Activated CD8-positive, alpha-beta memory T cell treated with anti-CD3 and anti-CD28 coated beads for 4 hours (primary cell): Measurements from ENCODE around the gene CSRNP3.
"Not testable (repeated sequence)": the region's sequence is repeated elsewhere in the genome, so short reads cannot be mapped to it uniquely, and the experiment has no call there.

Source experiments
- DNase-seq, 2 donors: peaks; one replicate each; pipeline ENCODE4 v3.0.0-alpha.2; 2020; ENCODE audit warnings: low read depth in 2 of 2

Gene CSRNP3

DNA sequence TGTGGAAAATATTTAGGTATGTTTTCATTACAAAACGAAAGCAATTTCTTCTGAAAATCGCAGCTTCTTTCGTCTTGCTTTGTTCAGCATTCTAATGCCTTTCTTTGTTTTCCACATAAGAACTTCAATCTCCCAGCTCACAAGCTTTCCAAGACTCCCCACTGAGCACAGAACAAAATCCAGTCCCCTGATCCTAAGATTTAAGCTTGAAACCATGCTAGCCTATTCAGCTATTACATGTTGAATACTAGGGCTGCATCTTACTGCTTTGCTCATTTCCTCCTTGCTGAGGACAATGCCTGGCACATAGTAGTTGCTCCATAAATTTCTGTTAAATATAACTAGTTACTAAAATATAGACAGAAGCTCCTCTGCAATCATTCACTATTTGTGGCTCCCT lies 163.9 kb downstream of the CSRNP3 start:
- no peak for DNase-seq

DNA sequence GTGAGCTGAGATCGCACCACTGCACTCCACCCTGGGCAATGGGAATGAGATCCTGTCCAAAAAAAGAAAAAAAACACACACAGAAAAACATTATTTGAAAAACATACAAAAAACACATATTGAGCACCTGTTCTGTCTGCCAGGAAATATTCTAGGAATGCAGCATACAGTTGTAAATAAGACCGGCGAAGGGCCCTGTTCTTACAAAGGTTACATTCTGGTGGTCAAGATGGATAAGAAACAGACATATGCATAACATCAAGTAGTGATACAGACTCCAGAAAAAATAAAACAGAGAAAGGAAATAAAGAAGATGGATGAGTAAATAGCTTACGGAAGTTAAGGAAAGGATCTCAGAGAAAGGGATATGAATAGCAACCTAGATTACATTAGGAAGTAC lies 164.8 kb downstream of the CSRNP3 start:
- no peak for DNase-seq

DNA sequence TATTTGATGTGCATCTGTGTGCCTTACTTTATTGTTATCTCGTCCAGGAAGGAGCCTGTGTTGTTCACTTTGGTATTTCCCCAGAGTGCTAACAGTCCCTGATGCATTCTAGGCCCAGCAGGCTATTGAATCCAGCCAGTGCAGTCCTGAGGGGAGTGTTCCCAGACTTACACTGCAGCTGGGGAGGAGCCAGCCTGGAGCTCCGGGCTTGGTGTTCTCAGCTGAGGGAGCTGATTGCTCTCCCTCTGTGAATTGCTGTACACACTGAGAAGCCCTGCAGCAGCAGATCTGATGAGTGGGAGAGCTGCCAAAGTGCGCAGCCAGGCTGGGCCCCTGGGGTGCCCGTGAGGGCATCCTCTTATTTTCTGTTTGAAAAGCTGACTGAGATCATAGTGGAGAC lies 165.4 kb downstream of the CSRNP3 start:
- DNase-seq = no peak

DNA sequence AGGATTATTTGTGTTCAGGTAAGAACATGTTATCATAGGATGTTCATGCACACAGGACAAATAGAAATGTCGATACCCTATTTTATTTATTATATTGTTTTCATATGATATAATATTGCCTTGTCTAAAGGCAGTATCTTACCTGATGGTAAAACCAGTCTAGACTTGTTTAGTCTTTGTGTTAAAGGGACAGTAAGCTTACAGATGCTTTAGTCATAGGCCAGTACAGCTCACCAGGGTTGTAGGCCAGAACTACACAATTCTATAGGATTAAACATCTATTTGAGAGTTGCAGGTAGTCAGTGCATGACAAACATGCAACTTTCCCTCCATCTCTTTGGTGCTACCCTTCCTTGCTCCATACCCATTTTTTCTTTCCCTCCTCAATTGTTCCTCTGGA lies 166.0 kb downstream of the CSRNP3 start:
- DNase-seq = no peak

DNA sequence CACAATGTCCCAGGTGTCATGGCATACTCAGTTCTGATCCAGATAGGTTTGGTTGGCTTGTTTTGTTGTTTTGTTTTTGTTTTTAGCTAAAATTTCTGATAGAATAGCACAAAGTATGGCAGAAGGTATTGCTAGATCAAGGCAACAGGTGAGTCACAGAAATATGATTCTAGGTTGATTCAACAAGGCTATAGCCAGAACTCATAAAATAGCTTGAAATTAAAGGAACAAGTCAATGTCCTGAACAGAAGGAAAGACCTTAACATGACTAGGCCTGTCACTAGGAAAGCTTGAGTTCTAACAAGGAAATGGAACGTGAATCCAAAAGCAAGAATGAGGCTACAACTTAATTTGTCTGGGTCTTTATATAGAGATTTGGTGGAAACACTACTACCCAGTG lies 167.5 kb downstream of the CSRNP3 start:
- no peak for DNase-seq

DNA sequence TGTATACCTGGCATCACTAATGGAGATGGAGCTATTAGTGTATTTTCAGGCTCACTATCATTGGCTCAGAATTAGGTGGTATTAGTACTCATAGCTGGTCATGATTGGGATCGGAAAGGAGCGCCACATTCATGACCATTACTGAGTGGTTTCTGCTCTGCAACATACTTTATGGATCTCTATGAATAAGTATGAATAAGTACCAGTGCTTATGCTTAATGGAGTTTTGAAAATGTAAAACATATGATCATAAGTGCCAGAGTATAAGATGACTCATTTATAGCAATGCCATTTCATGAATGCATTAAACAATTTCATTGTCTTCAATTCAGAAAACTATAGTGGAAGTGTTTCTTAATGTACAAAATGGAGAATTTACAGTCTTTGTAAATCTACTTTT lies 167.9 kb downstream of the CSRNP3 start:
- DNase-seq = no peak

DNA sequence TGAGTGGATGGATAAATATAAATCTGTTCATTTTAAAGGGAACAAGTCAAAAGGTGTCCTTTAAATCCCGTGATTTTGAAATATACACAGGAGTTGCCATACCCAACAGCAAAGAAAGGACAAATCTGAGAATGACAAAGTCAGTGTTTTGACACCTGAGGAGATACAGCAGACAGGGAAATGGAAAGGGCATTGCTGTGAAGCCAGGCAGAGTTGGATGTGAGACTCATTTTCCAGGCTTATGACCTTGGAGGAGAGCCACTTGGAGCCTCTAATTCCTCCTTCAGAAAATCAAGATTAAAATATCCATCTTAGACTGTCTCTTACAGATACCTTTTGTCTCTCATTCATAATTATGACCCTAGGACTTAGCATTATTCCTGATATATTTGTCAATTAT lies 170.0 kb downstream of the CSRNP3 start:
- no peak for DNase-seq

DNA sequence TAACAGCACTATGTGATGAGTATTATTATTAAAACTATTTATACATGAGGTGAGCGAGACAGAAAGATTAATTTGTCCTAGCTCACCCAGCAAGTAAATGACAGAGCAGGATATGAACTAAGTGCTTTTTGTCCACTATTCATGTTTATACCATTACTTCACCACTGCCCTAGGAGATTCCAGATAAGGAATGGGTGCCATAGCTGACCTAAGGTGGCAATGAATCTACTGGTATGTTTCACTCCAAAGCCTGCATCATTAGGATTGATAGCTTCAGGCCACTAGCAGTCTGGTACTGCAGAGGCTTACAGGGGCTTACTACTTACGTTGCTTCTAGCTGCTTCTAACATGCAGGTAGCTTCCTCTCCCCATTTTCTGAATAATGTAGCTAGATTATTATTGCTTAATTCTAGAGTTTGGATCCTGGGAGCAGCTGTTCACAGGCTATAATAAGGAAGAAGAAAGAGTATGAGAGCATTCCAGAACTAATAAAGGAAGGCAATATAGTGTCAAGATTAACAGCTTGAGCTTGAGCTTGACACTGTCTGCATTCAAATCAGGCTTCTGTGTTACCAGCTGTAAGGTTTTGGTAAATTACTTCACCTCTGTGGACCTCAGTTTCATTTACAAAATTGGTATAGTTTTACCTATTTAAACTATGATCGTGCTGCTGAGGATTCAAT lies 170.9 kb downstream of the CSRNP3 start:
- no peak for DNase-seq

DNA sequence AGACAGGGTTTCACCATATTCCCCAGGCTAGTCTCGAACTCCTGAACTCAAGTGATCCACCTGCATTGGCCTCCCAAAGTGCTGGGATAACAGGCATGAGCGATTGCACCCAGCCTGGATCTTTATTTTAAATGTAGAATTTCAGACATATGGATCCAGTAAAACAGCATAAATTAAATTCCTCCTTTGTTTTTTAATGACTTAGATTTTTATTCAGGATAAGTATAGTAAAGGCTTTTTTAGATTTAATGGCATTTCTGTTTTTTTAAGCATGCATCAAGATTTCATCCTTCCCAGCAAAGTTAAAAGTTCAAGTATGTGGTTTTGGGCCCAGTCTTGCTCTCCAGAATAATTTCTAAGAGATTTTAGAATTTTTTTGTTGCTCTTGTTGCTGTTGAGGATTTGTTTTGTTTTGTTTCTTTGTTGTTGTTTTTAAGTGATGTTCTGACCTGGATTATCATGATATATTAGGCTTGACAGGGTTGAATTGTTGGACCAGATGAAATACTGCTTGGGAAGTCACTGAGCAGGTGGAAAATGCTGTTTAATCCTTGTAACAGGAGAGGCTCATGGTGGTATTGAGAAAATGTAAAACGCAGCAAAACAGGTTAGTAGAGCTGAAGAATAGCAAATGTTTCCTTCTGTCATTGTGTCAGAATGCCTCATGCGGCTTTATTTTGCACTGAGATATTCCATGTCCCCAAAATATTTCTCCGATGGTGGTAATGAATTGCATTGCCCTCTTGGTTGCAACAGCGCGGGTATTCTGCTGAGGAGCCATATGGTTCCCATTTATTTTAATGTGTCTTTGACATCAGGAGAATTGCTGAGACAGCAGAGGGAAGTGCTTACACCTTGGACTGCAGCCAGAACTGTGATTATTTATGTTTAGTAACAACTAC lies 176.7 kb downstream of the CSRNP3 start:
- no peak for DNase-seq

DNA sequence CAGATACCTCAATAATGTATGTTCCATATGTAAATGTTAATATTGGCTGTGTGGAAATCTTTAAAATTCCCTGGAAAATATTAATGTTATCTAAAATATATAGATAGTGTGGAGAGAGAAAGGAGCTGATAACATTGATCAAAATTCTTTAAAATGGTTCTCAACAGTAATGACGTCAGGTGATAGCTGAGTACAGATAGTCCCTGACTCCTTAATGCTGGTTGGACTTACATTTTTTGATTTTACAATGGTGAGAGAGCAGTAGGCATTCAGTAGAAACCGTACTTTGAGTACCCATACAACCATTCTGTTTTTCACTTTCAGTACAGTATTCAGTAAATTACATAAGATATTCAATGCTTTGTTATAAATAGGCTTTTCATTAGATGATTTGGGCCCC lies 177.9 kb downstream of the CSRNP3 start:
- no peak for DNase-seq

DNA sequence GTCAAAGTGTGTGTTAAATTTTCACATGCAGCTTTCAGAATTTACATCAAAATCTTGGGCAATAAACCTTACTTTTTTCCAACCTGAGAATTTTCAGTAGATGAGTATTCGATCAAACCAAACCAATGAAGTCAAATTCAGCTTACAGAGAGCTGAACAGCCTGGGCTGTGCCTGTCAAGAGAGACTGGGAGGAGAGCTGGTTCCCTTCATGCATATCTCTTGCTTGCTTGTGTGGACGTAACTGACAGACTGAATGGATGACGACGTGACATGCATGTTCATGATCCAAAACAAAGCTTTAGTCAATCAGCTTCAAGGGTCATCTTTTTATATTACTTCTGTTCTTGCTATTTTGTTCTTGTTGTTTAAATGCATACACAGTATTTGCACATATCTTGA lies 179.3 kb downstream of the CSRNP3 start:
- no peak for DNase-seq

DNA sequence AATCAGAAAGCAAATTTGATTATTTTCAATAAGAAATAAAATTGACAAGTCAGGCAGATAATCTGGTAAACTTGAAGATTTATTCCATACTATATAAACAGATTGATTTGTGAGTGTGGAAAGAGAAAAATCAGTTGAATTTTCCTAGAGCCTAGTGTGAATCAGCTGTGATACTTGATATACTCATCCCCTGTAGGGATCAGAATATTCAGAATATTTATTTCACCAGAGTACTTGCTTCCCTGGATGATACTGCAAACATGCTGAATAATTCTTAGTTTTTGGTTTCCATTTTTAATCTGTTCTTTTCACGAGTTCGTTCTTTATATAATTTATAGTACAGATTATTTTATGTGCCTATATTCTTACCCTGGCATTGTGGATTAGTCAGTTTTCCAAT lies 181.7 kb downstream of the CSRNP3 start:
- no peak for DNase-seq

DNA sequence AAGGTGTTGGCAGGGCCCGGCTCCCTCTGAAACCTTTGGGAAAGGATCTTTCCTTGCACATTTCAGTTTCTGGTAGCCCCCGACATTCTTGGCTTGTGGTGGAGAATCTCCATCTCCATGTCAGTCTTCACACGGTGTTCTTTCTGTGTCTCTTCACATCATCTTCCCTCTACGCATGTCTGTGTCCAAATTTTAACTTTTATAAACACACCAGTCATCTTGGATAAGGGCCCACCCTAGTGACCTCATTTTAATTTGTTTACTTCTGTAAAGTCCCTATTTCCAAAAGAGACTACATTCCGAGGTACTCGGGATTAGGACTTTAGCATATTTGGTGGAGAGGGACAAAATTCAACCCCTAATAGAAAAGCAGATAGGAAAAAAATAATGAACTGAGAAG lies 186.2 kb downstream of the CSRNP3 start:
- no peak for DNase-seq

DNA sequence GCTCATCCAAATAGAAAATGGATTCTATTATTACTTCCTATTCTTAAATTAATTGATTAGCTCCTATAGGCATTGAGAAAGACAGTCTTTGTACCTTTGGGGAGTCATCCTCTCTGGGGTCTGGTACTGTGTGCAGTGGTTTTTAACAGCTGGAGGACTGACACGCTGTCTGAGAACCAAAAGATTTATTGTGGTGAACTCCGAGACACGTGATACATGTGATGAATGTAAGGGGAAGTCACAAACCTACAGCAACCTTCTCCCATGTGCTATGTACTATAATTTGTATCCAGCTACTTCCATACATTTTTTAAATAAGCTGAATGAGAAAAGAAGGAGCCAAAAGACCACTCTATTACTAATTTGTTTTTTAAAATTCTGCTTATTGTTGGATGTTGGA lies 190.9 kb downstream of the CSRNP3 start:
- no peak for DNase-seq

DNA sequence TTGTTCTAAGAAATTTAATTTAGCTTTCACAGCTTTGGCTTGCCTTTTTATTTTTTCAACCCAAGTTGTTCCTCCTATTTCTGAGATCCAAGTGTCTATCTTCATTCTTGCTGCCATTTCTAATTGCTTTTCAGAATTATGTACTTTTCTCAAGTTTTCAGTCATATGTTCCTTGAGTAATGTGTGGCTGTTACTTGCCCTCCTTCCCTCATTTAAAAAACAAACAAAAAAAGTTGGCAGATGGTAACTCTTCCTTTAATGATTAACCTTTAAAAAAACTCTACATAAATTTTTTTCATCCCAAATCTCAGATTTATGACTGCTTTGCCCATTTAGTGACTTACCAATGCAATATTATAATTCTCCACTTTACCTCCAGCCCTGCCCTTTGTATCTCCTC lies 193.2 kb downstream of the CSRNP3 start:
- DNase-seq = no peak

DNA sequence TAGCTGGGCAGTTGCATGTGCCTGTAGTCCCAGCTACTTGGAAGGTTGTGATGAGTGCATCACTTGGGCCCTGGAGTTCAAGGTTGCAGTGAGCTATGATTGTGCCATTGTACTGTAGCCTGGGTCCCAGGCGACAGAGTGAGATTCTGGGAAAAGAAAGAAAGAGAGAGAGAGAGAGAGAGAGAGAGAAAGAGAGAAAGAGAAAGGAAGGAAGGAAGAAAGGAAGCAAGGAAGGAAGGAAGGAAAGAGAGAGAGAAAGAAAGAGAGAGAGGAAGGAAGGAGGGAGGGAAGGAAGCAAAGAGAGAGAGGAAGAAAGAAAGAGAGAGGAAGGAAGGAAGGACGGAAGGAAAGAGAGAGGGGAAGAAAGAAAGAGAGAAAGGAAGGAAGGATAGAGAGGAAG lies 196.1 kb downstream of the CSRNP3 start:
- DNase-seq = no peak

DNA sequence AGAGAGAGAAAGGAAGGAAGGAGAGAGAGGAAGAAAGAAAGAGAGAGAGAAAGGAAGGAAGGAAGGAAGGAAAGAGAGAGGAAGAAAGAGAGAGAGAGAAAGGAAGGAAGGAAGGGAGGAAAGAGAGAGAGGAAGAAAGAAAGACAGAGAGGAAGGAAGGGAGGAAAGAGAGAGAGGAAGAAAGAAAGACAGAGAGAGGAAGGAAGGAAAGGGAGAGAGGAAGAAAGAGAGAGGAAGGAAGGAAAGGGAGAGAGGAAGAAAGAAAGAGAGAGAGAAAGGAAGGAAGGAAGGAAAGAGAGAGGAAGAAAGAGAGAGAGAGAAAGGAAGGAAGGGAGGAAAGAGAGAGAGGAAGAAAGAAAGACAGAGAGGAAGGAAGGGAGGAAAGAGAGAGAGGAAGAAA lies 196.6 kb downstream of the CSRNP3 start:
- DNase-seq = not testable (repeated sequence)

DNA sequence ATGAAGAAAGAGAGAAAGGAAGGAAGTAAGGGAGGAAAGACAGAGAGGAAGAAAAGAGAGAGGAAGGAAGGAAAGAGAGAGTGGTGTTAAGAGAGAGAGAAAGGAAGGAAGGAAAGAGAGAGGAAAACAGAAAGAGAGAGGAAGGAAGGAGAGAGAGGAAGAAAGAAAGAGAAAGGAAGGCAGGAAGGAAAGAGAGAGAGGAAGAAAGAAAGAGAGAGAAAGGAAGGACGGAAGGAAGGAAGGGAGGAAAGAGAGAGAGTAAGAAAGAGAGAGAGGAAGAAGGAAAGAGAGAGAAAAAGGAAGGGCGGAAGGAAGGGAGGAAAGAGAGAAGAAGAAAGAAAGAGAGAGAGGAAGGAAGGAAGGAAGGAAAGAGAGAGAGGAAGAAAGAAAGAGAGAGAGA lies 197.1 kb downstream of the CSRNP3 start:
- no peak for DNase-seq

DNA sequence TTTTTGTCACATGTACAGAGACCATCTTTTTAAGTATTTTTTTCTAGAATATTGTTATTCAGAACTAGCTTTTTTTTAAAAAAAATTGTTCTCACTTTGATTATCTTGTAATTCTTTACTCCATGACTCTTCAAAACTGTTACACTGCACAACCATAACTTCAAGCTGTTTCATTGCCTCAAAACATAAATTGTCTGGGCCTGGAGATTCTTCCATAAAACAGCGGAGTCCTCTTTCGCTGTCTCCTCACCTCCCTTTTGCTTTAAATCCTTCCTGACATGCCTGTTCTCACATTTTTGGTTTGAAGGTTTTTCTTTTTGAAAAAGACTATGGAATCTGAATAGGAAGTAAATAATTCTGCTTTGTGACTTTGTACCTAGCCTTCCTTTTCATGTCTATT lies 197.9 kb downstream of the CSRNP3 start:
- DNase-seq = no peak

DNA sequence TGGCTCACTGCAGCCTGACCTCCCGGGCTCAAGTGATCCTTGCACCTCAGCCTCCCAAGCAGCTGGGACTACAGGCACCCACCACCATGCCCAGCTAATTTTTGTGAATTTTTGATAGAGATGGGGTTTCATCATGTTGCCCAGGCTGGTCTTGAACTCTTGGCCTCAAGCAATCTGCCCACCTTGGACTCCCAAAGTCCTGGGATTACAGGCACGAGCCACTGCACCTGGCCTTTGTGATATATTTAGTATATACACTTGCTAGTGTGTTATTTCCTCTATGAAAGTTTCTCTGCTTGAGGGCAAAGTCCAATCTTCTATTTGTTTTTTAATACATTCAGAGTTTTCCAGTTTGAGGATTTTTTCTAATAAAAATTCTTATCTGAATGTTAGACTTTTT lies 205.3 kb downstream of the CSRNP3 start:
- no peak for DNase-seq

DNA sequence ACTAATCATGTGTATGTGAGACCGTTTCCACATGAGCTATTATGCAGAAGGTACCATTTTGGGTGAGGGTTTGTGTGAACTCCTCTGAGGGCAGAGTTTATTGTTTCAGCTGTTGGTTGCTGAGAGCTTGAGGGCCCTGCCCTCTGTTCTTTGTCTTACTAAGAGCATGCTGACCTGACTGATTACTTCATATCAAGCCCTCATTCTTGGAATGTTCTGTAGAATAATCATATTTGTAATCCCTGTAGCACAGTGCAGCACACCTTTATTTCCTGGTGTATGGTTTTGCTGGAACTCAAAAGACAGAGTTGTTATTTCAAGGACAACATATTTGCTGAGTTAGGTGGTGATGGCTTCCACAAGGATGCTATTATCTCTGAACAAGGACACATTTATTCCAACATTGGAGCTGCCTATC lies 206.1 kb downstream of the CSRNP3 start:
- no peak for DNase-seq

DNA sequence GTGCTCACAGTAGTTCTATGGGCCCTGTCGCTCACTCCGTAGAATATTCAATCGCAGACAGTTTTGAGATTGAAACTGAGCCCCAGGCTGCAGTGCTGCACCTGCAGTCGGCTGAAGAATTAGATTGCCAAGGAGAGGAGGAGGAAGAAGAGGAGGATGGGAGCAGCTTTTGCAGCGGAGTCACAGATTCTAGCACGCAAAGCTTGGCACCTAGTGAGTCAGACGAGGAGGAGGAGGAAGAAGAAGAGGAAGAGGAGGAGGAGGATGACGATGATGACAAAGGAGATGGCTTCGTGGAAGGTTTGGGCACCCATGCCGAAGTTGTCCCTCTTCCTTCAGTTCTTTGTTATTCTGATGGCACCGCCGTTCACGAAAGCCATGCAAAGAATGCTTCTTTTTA lies 209.4 kb downstream of the CSRNP3 start:
- DNase-seq = no peak

DNA sequence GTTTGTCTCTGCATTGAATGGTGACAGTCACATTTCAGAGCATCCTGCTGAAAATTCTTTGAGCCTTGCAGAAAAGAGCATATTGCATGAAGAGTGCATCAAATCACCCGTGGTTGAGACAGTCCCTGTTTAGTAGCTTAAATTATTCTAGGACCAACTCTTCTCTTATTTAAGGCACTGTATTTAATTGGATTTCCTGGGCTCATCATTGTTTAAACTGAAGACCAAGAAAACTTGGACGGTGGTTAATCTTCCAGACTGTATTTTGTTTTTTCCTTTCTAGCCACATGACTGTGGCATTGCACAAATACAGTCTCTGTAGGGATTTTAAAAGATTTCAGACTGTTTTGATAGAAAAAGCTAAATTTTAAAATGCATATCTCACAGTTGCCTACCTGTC lies 210.1 kb downstream of the CSRNP3 start:
- DNase-seq = no peak
